Subcutaneous abdominal adipose tissue (tissue), 5 donors: Measurements from ENCODE around the gene SPDEF.

ENCODE experiments used
- H3K27ac ChIP-seq: one replicate; pipeline ENCODE4 v1.7.0; 2013; ENCODE audit warnings: low read depth, mild to moderate bottlenecking, inconsistent platforms, low read length, moderate library complexity
- H3K27me3 ChIP-seq, 5 donors: one replicate each; pipeline ENCODE4 v1.7.0; 2013; ENCODE audit warnings: low read length in 5 of 5, inconsistent platforms in 1 of 5; ENCODE audit not compliant: control insufficient read depth in 5 of 5, insufficient read depth in 4 of 5
- H3K36me3 ChIP-seq, 5 donors: one replicate each; pipeline ENCODE4 v1.7.0; 2013; ENCODE audit warnings: low read length in 5 of 5; ENCODE audit not compliant: control insufficient read depth in 5 of 5, insufficient read depth in 5 of 5
- H3K4me1 ChIP-seq, 5 donors: one replicate each; pipeline ENCODE4 v1.7.0; 2013; ENCODE audit warnings: low read length in 5 of 5, mild to moderate bottlenecking in 3 of 5, moderate library complexity in 1 of 5; ENCODE audit not compliant: control insufficient read depth in 5 of 5, insufficient read depth in 5 of 5
- H3K4me3 ChIP-seq, 5 donors: one replicate each; pipeline ENCODE4 v1.7.0; 2013; ENCODE audit warnings: low read length in 5 of 5, low read depth in 1 of 5
- H3K9ac ChIP-seq, 5 donors: one replicate each; pipeline ENCODE4 v1.7.0; 2013; ENCODE audit warnings: low read length in 5 of 5, mild to moderate bottlenecking in 4 of 5, moderate library complexity in 3 of 5
- H3K9me3 ChIP-seq, 5 donors: one replicate each; pipeline ENCODE4 v1.7.0; 2013; ENCODE audit warnings: low read length in 5 of 5; ENCODE audit not compliant: control insufficient read depth in 5 of 5
- donor health status: healthy.
- donor health status: healthy.
- donor health status: healthy.
- donor health status: healthy.
- donor health status: healthy.

SPDEF gene

GRCh38 chr6:34557228-34557627, 1.1 kb upstream of the SPDEF start:
- no peaks in the 10 kb centered on the region for H3K36me3 ChIP-seq
- no peak overlapping the region for H3K4me3 ChIP-seq
- H3K27me3 ChIP-seq: peaks cover 0 to 7% (median 3%) of the 10 kb centered on the region in 5 donors
- no peak overlapping the region for H3K27ac ChIP-seq
- H3K9ac ChIP-seq: no peak overlapping the region
- H3K4me1 ChIP-seq: no peaks in the 10 kb centered on the region
- peaks cover 4 to 7% (median 6%) of the 10 kb centered on the region in 5 donors for H3K9me3 ChIP-seq

DNA sequence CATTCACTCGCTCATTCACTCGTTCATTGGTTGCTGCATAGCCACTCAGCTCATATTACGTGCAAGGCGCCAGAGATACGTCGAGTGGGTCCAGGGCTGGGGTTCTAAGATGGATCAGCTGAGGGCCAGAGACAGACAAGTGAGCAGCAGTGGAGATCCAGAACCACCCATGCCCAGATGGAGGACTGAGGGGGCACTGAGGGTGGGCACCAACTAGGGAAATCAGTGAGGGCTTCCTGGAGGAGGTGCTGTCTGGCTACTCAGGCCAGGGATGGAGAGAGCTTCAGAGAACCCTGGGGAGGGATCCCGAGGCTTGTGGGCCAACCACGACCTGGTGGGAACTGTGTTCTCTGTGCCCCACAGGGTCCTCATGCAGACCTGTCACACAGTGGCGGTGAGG, 364 bp upstream of the SPDEF start:
- no peak overlapping the region for H3K4me3 ChIP-seq
- H3K27me3 ChIP-seq: peaks cover 0 to 6% (median 3%) of the 10 kb centered on the region in 5 donors
- no peaks in the 10 kb centered on the region for H3K36me3 ChIP-seq
- H3K9ac ChIP-seq: no peak overlapping the region
- H3K27ac ChIP-seq: no peak overlapping the region
- H3K4me1 ChIP-seq: no peaks in the 10 kb centered on the region
- peaks cover 4 to 7% (median 6%) of the 10 kb centered on the region in 5 donors for H3K9me3 ChIP-seq

DNA sequence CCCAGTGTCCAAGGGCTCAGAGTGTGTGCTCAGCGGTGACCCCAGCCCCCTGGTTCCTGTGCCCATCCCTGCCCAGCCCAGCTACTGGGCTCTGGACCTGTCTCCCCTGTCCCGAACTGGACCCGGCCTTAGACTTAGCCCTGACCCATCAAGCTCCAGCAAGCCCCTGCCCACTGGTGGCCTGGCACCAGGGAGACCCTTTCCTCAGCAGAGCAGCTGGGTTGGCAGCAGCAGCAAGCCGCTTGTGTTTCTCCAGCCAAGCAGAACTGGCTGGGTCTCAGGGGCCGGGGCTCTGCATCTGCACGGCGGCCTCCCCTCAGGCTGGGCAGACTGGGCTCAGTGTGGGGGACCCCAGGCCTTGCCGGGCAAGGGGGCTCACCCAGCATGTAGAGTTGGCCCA, 801 bp downstream of the SPDEF start:
- Histone ChIP-seq H3K9ac (no peak overlapping the region), H3K27me3 (peaks cover 0 to 9% (median 3%) of the 10 kb centered on the region in 5 donors), H3K4me3 (no peak overlapping the region)

DNA sequence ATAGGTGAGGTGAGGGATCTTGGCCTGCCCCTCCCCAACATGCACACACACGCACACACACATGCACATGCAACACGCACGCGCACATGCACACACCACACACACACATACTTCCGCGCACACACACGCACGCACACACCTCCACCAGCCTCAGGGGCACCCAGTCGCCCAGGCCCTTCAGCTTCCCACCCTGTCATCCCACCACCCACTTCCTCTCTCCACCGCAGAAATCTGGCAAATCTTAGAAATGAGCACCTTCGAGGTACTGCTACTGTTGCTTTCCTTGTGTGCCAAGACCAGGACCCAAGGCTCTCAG, 1.2 kb downstream of the SPDEF start:
- no peak overlapping the region for H3K27ac ChIP-seq
- no peak overlapping the region for H3K9ac ChIP-seq
- H3K9me3 ChIP-seq: peaks cover 4 to 7% (median 6%) of the 10 kb centered on the region in 5 donors
- H3K4me1 ChIP-seq: peaks cover 0 to 5% (median 0%) of the 10 kb centered on the region in 5 donors
- H3K4me3 ChIP-seq: no peak overlapping the region
- peaks cover 0 to 9% (median 3%) of the 10 kb centered on the region in 5 donors for H3K27me3 ChIP-seq
- H3K36me3 ChIP-seq: no peaks in the 10 kb centered on the region

More for the DNA sequence above, 801 bp downstream of the SPDEF start:
- peaks cover 0 to under 1% (median 0%) of the 10 kb centered on the region in 5 donors for H3K4me1 ChIP-seq
- H3K27ac ChIP-seq: no peak overlapping the region
- H3K9me3 ChIP-seq: peaks cover 4 to 7% (median 6%) of the 10 kb centered on the region in 5 donors
- H3K36me3 ChIP-seq: no peaks in the 10 kb centered on the region

DNA sequence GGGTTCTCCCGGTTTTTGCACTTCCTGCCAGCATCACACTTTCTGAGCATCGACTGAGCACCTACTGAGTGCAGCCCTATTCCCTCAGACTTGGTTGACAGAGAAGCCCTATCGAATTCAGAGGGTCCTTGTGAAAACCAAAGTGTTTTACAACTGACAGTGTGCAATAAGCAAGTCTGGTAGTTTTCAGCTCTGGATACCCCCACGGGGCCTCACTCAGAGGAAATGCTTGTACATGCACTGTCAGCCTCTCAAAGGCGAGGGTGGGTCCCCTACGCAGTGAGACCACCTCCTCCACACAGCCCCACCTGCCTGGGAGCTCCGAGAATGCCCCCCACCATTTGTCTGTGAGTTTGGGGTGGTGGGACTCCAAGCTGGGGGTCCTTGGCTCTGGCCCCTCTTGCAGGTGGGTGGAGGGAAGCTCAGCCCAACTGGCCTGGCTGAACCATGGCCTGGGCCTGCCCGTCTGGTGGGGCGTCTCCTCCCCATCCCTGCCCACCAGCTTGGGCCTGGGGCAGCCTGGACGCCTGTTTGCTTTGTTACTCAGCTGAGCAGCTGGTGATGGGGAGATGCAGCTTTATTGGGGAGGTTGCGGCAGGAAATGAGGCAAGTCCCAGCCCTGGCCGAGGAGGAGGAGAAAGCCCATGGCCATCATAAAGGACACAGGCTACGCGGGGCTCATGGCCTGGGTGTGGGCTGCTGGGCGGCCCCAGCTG, 1.7 kb downstream of the SPDEF start:
- peaks cover 0 to 9% (median 3%) of the 10 kb centered on the region in 5 donors for H3K27me3 ChIP-seq
- H3K9me3 ChIP-seq: peaks cover 4 to 7% (median 6%) of the 10 kb centered on the region in 5 donors
- no peak overlapping the region for H3K4me3 ChIP-seq
- no peaks in the 10 kb centered on the region for H3K36me3 ChIP-seq
- no peak overlapping the region for H3K27ac ChIP-seq
- H3K4me1 ChIP-seq: peaks cover 0 to 7% (median 0%) of the 10 kb centered on the region in 5 donors
- no peak overlapping the region for H3K9ac ChIP-seq

DNA sequence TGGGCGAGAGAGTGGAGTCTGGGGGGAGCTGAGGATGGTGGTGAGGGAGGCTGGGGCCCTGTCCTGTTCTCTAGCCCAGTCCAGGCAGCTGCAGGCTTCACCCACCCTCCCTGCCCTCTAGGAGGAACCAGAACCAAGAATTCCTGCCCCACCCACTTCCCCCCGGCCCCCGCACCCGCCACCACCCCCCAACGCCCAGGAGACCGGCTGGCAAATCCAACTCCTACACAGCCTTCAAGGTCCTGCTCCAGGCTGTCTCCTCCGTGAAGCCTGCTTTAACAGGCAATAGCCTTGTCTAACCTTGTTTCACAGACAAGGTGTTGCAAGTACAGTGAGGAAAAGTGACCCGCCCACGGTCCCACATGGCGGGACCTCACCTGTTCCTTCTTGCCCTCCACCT, 2.4 kb downstream of the SPDEF start:
- Histone ChIP-seq H3K4me1 (peaks cover 0 to 7% (median 0%) of the 10 kb centered on the region in 5 donors), H3K9ac (no peak overlapping the region), H3K27me3 (peaks cover 0 to 9% (median 3%) of the 10 kb centered on the region in 5 donors), H3K36me3 (no peaks in the 10 kb centered on the region), H3K27ac (no peak overlapping the region), H3K9me3 (peaks cover 4 to 7% (median 6%) of the 10 kb centered on the region in 5 donors), H3K4me3 (no peak overlapping the region)

GRCh38 chr6:34553146-34553545, 3.0 kb downstream of the SPDEF start:
- H3K36me3 ChIP-seq: no peaks in the 10 kb centered on the region
- H3K4me1 ChIP-seq: peaks cover 0 to 7% (median 0%) of the 10 kb centered on the region in 5 donors
- peaks cover 0 to 9% (median 3%) of the 10 kb centered on the region in 5 donors for H3K27me3 ChIP-seq
- H3K9ac ChIP-seq: no peak overlapping the region
- peaks cover under 1 to 2% (median 1%) of the 10 kb centered on the region in 5 donors for H3K9me3 ChIP-seq
- no peak overlapping the region for H3K27ac ChIP-seq
- H3K4me3 ChIP-seq: no peak overlapping the region

GRCh38 chr6:34552620-34553019, 3.5 kb downstream of the SPDEF start:
- Histone ChIP-seq H3K9ac (no peak overlapping the region), H3K4me1 (peaks cover 0 to 7% (median 0%) of the 10 kb centered on the region in 5 donors), H3K9me3 (no peaks in the 10 kb centered on the region), H3K27ac (no peak overlapping the region), H3K27me3 (peaks cover 0 to 9% (median 3%) of the 10 kb centered on the region in 5 donors), H3K36me3 (no peaks in the 10 kb centered on the region), H3K4me3 (no peak overlapping the region)

GRCh38 chr6:34551720-34552119, 4.4 kb downstream of the SPDEF start:
- Histone ChIP-seq H3K27me3 (peaks cover 0 to 7% (median under 1%) of the 10 kb centered on the region in 5 donors), H3K9ac (no peak overlapping the region), H3K9me3 (no peaks in the 10 kb centered on the region), H3K4me3 (no peak overlapping the region), H3K27ac (no peak overlapping the region), H3K4me1 (peaks cover 0 to 12% (median 3%) of the 10 kb centered on the region in 5 donors), H3K36me3 (no peaks in the 10 kb centered on the region)

DNA sequence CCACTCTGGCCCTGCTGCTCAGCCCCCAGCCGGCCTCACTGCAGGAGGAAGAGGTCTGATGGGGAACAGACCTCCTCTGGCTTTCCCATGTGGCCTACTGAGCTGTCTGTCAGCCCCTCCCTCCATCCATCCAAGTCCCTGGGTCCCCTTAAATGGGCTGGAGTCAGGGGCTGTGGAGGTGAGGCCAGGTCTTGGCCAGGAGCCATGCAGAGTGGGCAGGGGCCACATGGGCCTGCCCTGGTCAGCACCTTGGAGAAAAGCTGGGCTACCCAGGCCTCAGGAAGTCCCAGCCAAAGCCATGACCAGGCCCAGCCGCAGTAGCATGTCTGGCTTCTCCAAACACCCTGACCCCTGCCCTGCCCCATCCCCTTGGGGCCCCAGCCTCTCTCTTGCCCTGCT, 6.3 kb downstream of the SPDEF start:
- peaks cover 0 to 17% (median 3%) of the 10 kb centered on the region in 5 donors for H3K4me1 ChIP-seq
- no peak overlapping the region for H3K4me3 ChIP-seq
- H3K27me3 ChIP-seq: peaks cover 0 to 3% (median 0%) of the 10 kb centered on the region in 5 donors
- no peaks in the 10 kb centered on the region for H3K9me3 ChIP-seq
- H3K9ac ChIP-seq: no peak overlapping the region
- H3K27ac ChIP-seq: no peak overlapping the region
- H3K36me3 ChIP-seq: no peaks in the 10 kb centered on the region
